K562 (cell line): ENCODE data around the gene CCDC78. TPM values are rescaled to one million over a fixed set of nuclear protein-coding genes. Genes with fewer than 3 reads are reported as not detected.

Source experiments
- ATAC-seq: fragments of 200-7000 bp; cut with Tn5 transposase; 3 replicates; pipeline ENCODE4 v1.9.1; 2020; ENCODE audit warnings: moderate library complexity
- Bru-seq: library from RNA; stranded (reverse); fragments of 400-500 nt; gene quantifications from one replicate; lab custom pipeline; 2021; lab: Mats Ljungman, UMichigan
- BruChase-seq, 2 experiments: library from RNA; stranded (reverse); fragments of 400-500 nt; gene quantifications; one replicate each; lab custom pipeline; 2021; lab: Mats Ljungman, UMichigan
- BruUV-seq: library from RNA; stranded (reverse); fragments of 400-500 nt; replicated peaks from 2 replicates; lab custom pipeline; 2021; lab: Mats Ljungman, UMichigan
- CTCF ChIA-PET: fragments of 300-600 bp; formaldehyde crosslinking; extraction: SDS; loops from one replicate; lab custom pipeline; 2021; ENCODE audit warnings: low intra/inter-chr PET ratio; lab: Yijun Ruan, JAX
- POLR2A ChIA-PET: fragments of 300-600, 350-650 bp; sonication (Branson Sonifier 250); formaldehyde crosslinking; extraction: SDS; loops from one replicate; lab custom pipeline; 2021; ENCODE audit warnings: antibody characterized with exemption, inconsistent platforms; lab: Yijun Ruan, JAX
- DNase-seq, 4 experiments: peaks; one replicate each; pipeline versions ENCODE4 v3.0.0 to v3.0.0-alpha.2; 2011 to 2018; ENCODE audit warnings: low spot score in 3 of 4, mixed read lengths in 3 of 4; ENCODE audit errors: extremely low read depth in 1 of 4
- FAIRE-seq: peaks from 2 replicates; lab custom pipeline; 2011; peaks lifted over from hg19 to GRCh38; lab: Jason Lieb, UNC
- H2AFZ ChIP-seq: 2 replicates; pipeline ENCODE4 v1.6.0; 2011; ENCODE audit warnings: low read depth, low read length, control low read depth, inconsistent platforms
- H3K27ac ChIP-seq: fragments of 200-600 bp; 3 replicates; pipeline ENCODE4 v1.8.0; 2011; ENCODE audit warnings: low read depth, mild to moderate bottlenecking, control low read depth, inconsistent platforms, low read length, moderate library complexity, mixed read lengths; ENCODE audit errors: extremely low read depth
- H3K27me3 ChIP-seq, 2 experiments: fragments of 300-600 bp in 1 of 2; 2 replicates in 1 of 2; 3 replicates in 1 of 2; pipeline versions ENCODE4 v1.6.0 to v1.8.0; 2011; ENCODE audit warnings: inconsistent platforms in 2 of 2, low read length in 2 of 2, mild to moderate bottlenecking in 1 of 2, mixed read lengths in 1 of 2, moderate library complexity in 1 of 2; ENCODE audit not compliant: control insufficient read depth in 2 of 2, insufficient read depth in 2 of 2
- H3K36me3 ChIP-seq: fragments of 300-600 bp; 3 replicates; pipeline ENCODE4 v1.8.0; 2011; ENCODE audit warnings: mild to moderate bottlenecking, low read length, inconsistent platforms; ENCODE audit not compliant: control insufficient read depth, insufficient read depth
- H3K4me1 ChIP-seq, 2 experiments: fragments of 200-600 bp in 1 of 2; replicated peaks in 1 of 2; 2 replicates in 1 of 2; 3 replicates in 1 of 2; pipeline versions ENCODE4 v1.5.1 to v1.8.0; 2011; ENCODE audit warnings: inconsistent platforms in 2 of 2, low read length in 2 of 2, mild to moderate bottlenecking in 1 of 2, mixed read lengths in 1 of 2, moderate library complexity in 1 of 2; ENCODE audit not compliant: control insufficient read depth in 2 of 2, insufficient read depth in 2 of 2
- H3K4me2 ChIP-seq: 2 replicates; pipeline ENCODE4 v1.6.1; 2011; ENCODE audit warnings: low read length, control low read depth, inconsistent platforms, mixed read lengths; ENCODE audit not compliant: insufficient read depth
- H3K4me3 ChIP-seq: fragments of 200-600 bp; sonication (generic), shearing (Covaris generic); 2 replicates; pipeline ENCODE4 v1.5.1; 2016; ENCODE audit warnings: control low read depth, inconsistent platforms
- H3K79me2 ChIP-seq: fragments of 200-600 bp; 3 replicates; pipeline ENCODE4 v1.8.0; 2011; ENCODE audit warnings: low read length, inconsistent platforms; ENCODE audit not compliant: control insufficient read depth, insufficient read depth
- H3K9ac ChIP-seq, 2 experiments: 2 replicates each; pipeline versions ENCODE4 v1.6.0 to v1.6.1; 2011; ENCODE audit warnings: low read depth in 2 of 2, low read length in 2 of 2, control low read depth in 1 of 2, inconsistent platforms in 1 of 2, mild to moderate bottlenecking in 1 of 2, mixed read lengths in 1 of 2; ENCODE audit not compliant: insufficient read depth in 1 of 2
- H3K9me1 ChIP-seq: one replicate; pipeline ENCODE4 v1.6.0; 2011; ENCODE audit warnings: inconsistent platforms, mild to moderate bottlenecking, low read length, moderate library complexity; ENCODE audit not compliant: control insufficient read depth, insufficient read depth
- H3K9me3 ChIP-seq: replicated peaks from 2 replicates; pipeline ENCODE4 v1.5.1; 2011; ENCODE audit warnings: low read depth, low read length, inconsistent platforms; ENCODE audit not compliant: control insufficient read depth, insufficient read depth
- H4K20me1 ChIP-seq: replicated peaks from 2 replicates; pipeline ENCODE4 v1.6.1; 2011; ENCODE audit warnings: low read length, inconsistent platforms, mixed read lengths; ENCODE audit not compliant: control insufficient read depth, insufficient read depth
- ESRRA ChIP-seq: fragments of 450-650 bp; IDR thresholded peaks from 2 replicates; pipeline ENCODE4 v1.6.1; 2014; ENCODE audit warnings: low read depth, mild to moderate bottlenecking, moderate library complexity, borderline replicate concordance
- PCBP1 ChIP-seq: fragments of 200-400 bp; formaldehyde crosslinking; IDR thresholded peaks from 2 replicates; pipeline ENCODE4 v1.6.1; 2018; ENCODE audit warnings: mild to moderate bottlenecking, low read depth, low read length; ENCODE audit not compliant: poor library complexity, severe bottlenecking
- RBM14 ChIP-seq: fragments of 200-400 bp; formaldehyde crosslinking; IDR thresholded peaks from 2 replicates; pipeline ENCODE4 v1.6.1; 2018; ENCODE audit warnings: low read depth, mild to moderate bottlenecking, low read length, moderate library complexity, borderline replicate concordance; ENCODE audit not compliant: insufficient read depth
- RBM15 ChIP-seq: fragments of 200-400 bp; formaldehyde crosslinking; IDR thresholded peaks from 2 replicates; pipeline ENCODE4 v1.6.1; 2018; ENCODE audit warnings: mild to moderate bottlenecking, low read length, moderate library complexity; ENCODE audit not compliant: insufficient read depth
- TAF1 ChIP-seq: IDR thresholded peaks from 2 replicates; pipeline ENCODE4 v1.6.1; 2011; ENCODE audit warnings: mild to moderate bottlenecking, low read length, moderate library complexity; ENCODE audit not compliant: insufficient read depth, control insufficient read depth, severe bottlenecking; ENCODE audit errors: extremely low read depth
- XRCC4 ChIP-seq: IDR thresholded peaks from one replicate; pipeline ENCODE4 v1.6.1; 2011; ENCODE audit not compliant: insufficient read depth, insufficient read length; ENCODE audit errors: extremely low read depth
- YY1 ChIP-seq, 3 experiments: IDR thresholded peaks; 2 replicates each; pipeline ENCODE4 v1.6.1; 2011; ENCODE audit warnings: low read length in 2 of 3, mild to moderate bottlenecking in 2 of 3, moderate library complexity in 2 of 3, borderline replicate concordance in 1 of 3, control low read depth in 1 of 3, low read depth in 1 of 3; ENCODE audit not compliant: insufficient read depth in 3 of 3, insufficient replicate concordance in 2 of 3, control insufficient read depth in 1 of 3, insufficient read length in 1 of 3; ENCODE audit errors: extremely low read depth in 1 of 3
- ZNF354B ChIP-seq: fragments of 250-450 bp; sonication (Bioruptor Pico); IDR thresholded peaks from 2 replicates; pipeline ENCODE4 v1.4.0; 2020
- ZNF436 ChIP-seq: fragments of 250-450, 450-650 bp; sonication (Bioruptor Pico); formaldehyde crosslinking; IDR thresholded peaks from 2 replicates; pipeline ENCODE4 v1.7.0; 2020; ENCODE audit warnings: mild to moderate bottlenecking
- ZNF75A ChIP-seq: fragments of 450-650 bp; formaldehyde crosslinking; IDR thresholded peaks from 2 replicates; pipeline ENCODE4 v1.4.0; 2020; ENCODE audit warnings: mild to moderate bottlenecking
- WGBS: fragments of 100-300 bp; shearing (Covaris generic); methylation state at CpG from one replicate; pipeline ENCODE4 v1.1.6; 2016; ENCODE audit warnings: low coverage, mixed read lengths; ENCODE audit not compliant: insufficient coverage; ENCODE audit errors: missing lambda C conversion rate; 5-methylcytosine and 5-hydroxymethylcytosine counted together
- in situ Hi-C: fragments of 300-500 bp; cut with MboI; formaldehyde crosslinking; loops from 4 replicates; pipeline ENCODE4 v1.15.0; 2018; ENCODE audit warnings: inconsistent platforms, mixed read lengths
- intact Hi-C: fragments of 100-400 bp; cut with micrococcal nuclease; formaldehyde crosslinking; loops from 2 replicates; pipeline ENCODE4 v1.14.2; 2022
- long read RNA-seq, 3 experiments: library from polyadenylated mRNA in 2 of 3; library from RNA in 1 of 3; unstranded in 2 of 3; stranded (forward) in 1 of 3; transcript quantifications; one replicate each; pipeline ENCODE4 v2.0.0, GENCODE V29; 2019 to 2022
- polyA minus RNA-seq, 3 experiments: library from RNA; depleted of rRNA, polyadenylated mRNA; stranded (reverse); fragments of >200 nt; gene quantifications; 2 replicates each; pipeline ENCODE4 v1.2.3, GENCODE V29; 2011
- polyA plus RNA-seq, 8 experiments: library from polyadenylated mRNA; depleted of rRNA in 4 of 8; stranded (reverse) in 5 of 8; unstranded in 3 of 8; fragments of >200 nt; fragmentation: Nextera tagmentation in 2 of 8; fragmentation: Illumina TruSeq in 1 of 8; extraction: Ambion mirVana in 2 of 8; extraction: Trizol in 1 of 8; gene quantifications; 2 replicates each; pipeline versions ENCODE4 v1.2.1 to v1.2.3, GENCODE V29; 2011 to 2014; ENCODE audit warnings: inconsistent platforms in 1 of 8, missing spikeins in 1 of 8
- total RNA-seq, 7 experiments: library from RNA; depleted of rRNA in 6 of 7; stranded (reverse); fragments of >200 nt in 6 of 7; fragmentation: Illumina TruSeq in 2 of 7; extraction: Trizol in 2 of 7; gene quantifications; 2 replicates each; pipeline versions ENCODE4 v1.2.1 to v1.2.3, GENCODE V29; 2011 to 2021; ENCODE audit warnings: low replicate concordance in 1 of 7
- TF ChIP-seq, protein P1 (sequence below): sonication (generic); formaldehyde crosslinking; IDR thresholded peaks from 2 replicates; pipeline ENCODE4 v1.8.0; 2022; ENCODE audit warnings: mild to moderate bottlenecking, missing genetic modification reagents
- TF ChIP-seq, protein P2 (sequence below): fragments of 450-650 bp; IDR thresholded peaks from 2 replicates; pipeline ENCODE4 v1.6.1; 2016; ENCODE audit warnings: borderline replicate concordance

The CCDC78 gene
- total RNA-seq (2011; cell fraction: chromatin; rRNA removed; ENCODE audit: low replicate concordance), result 12.8 and 51.1 TPM in 2 replicates
- 36.0 and 37.1 TPM in 2 replicates for total RNA-seq (2011; cell fraction: nucleolus; rRNA removed)
- 14.0 and 15.0 TPM in 2 replicates for total RNA-seq (2011; cell fraction: nucleoplasm; rRNA removed)
- total RNA-seq (2014; rRNA removed) (5.7 and 10.6 TPM in 2 replicates), total RNA-seq (2014; rRNA removed; fragmentation: Illumina TruSeq; extraction: Trizol) (0.57 and 0.76 TPM in 2 replicates), total RNA-seq (2015; rRNA removed; fragmentation: Illumina TruSeq; extraction: Trizol) (2.9 and 3.1 TPM in 2 replicates), total RNA-seq (2021) (13.4 and 14.4 TPM in 2 replicates), polyA plus RNA-seq (2011; rRNA removed) (3.0 and 5.9 TPM in 2 replicates), polyA plus RNA-seq (2014; fragmentation: Illumina TruSeq; extraction: Trizol) (2.6 and 2.8 TPM in 2 replicates), polyA plus RNA-seq (2014; fragmentation: Nextera tagmentation; extraction: Ambion mirVana) (under 1 TPM; 0.24 to 0.29 TPM), polyA plus RNA-seq (2014; rRNA removed) (17.7 and 20.6 TPM in 2 replicates), polyA minus RNA-seq (2011; rRNA and poly(A)+ RNA removed) (0.39 TPM in 2 replicates), Bru-seq, nascent RNA (percentile 45 among the genes with signal in this experiment), BruChase-seq, experiment 1, labeled RNA remaining after a 2-hour chase (percentile 29 among the genes with signal in this experiment), BruChase-seq, experiment 2, labeled RNA remaining after a 6-hour chase (percentile 46 among the genes with signal in this experiment)
- 2.5 and 5.1 TPM in 2 replicates for polyA plus RNA-seq (2011; cell fraction: cytosol; rRNA removed)
- 66.9 and 107 TPM in 2 replicates for polyA plus RNA-seq (2011; cell fraction: nucleus; rRNA removed)
- polyA plus RNA-seq (2012), result 6.2 and 9.5 TPM in 2 replicates
- polyA minus RNA-seq (2011; cell fraction: cytosol; rRNA and poly(A)+ RNA removed), result not detected in 2 replicates
- 8.8 and 8.9 TPM in 2 replicates for polyA minus RNA-seq (2011; cell fraction: nucleus; rRNA and poly(A)+ RNA removed)
- long read RNA-seq, experiment 1, partial matches to known transcripts, result 1 of 7 reads
- long read RNA-seq, experiment 1, other reads (novel, unspliced or antisense), result 5 of 7 reads
- long read RNA-seq, experiment 2, partial matches to known transcripts, result 1 of 2 reads
- long read RNA-seq, experiment 2, other reads (novel, unspliced or antisense), result 1 of 2 reads
- long read RNA-seq, experiment 3, result 0 reads

DNA sequence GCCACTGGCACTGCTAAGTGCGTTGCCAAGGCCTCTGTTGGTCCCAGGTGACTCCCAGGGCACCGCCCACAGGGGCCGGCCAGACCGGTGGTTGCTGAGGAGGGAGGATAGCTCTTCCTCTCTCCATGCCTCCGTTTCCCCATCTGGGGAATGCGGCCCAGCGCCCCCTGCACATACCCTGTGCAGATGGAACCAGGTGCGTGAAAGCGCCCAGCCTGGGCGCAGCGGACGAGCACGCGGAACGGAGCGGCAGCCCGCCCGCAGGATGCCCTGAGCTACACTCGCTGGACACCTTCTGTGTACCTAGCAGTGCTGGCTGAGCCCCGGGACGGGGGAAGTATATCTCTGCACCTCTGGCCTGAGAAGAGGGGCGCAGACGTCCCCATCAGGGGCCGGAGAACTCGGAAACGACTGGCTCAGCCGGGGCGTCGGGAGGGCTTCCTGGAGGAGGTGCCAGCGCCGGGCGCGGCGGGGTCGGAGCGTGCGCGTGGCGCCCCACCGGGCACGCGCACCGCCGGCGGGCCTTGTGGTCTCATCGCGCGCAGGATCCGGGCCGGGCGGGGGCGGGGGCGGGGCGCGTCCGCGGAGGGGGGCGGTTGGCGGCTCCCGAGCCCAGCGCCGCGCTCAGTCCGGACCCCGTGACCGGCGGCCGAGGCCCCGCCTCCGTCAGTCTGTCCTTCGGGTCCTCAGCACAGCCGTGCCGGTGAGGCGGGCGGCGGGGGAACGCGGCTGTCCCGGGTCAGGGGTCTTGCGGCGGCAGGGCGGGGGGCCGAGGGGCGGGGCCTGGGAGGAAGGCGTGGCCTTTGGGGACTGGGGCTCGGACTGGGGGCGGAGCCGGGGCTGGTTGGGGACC lies at the start of gene CCDC78, which contains the start of gene HAGHL:
Gene CCDC78, minus strand, starts transcription at position 6 of the 853 bp plus-strand sequence. CDS start 76 bp downstream, outside the sequence.
Gene HAGHL, plus strand, starts transcription at position 669 of the 853 bp plus-strand sequence. CDS start 404 bp downstream, outside the sequence.
- in situ Hi-C loops (no loop called here), intact Hi-C loops (no loop called here)
- H3K4me1 ChIP-seq, result peaks cover 15 to 97% of the 10 kb centered on the region in 2 experiments
- H3K9ac ChIP-seq, result peak within 1 kb of the TSS; percentile 90 to 100
- peak within 1 kb of the TSS; percentile 97 for H3K4me2 ChIP-seq
- no TSS peak for BruUV-seq
- WGBS, result 46% methylated on average over 22 of the region's 88 CpGs
- no peaks in the 10 kb centered on the region for H3K9me1 ChIP-seq
- peak within 1 kb of the TSS; percentile 33; the same call in 1 of the 2 replicates for H2AFZ ChIP-seq
- H3K27me3 ChIP-seq, result no peaks in the 10 kb centered on the region
- no peaks in the 10 kb centered on the region for H3K9me3 ChIP-seq
- CTCF ChIA-PET, result no interaction called here
- FAIRE-seq (no peak), ATAC-seq (peak; percentile 48), DNase-seq (peak; percentile 86 to 89 (median 87))
- H4K20me1 ChIP-seq, result no peaks in the 10 kb centered on the region; the same call in 1 of the 2 replicates
- H3K36me3 ChIP-seq, result peaks cover 37% of the 10 kb centered on the region; the same call in 1 of the 3 replicates
- H3K79me2 ChIP-seq, result peaks cover 43% of the 10 kb centered on the region
- H3K4me3 ChIP-seq, result peak within 1 kb of the TSS; percentile 80
- peak within 1 kb of the TSS; percentile 98 for H3K27ac ChIP-seq
- POLR2A ChIA-PET, result interaction anchor here (0.5 to 4.5 kb wide), 5 partner anchors 10 to 568 kb away, joined by 3 to 25 read pairs (median 5); partner anchors contain the start of gene METRN
- TF ChIP-seq, protein P1, sequence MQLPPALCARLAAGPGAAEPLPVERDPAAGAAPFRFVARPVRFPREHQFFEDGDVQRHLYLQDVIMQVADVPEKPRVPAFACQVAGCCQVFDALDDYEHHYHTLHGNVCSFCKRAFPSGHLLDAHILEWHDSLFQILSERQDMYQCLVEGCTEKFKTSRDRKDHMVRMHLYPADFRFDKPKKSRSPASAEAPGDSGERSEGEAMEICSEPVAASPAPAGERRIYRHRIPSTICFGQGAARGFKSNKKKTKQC (CRISPR knock-in tag), result peak; percentile 36; the same call in 1 of the 2 replicates
- TF ChIP-seq YY1 (IDR thresholded peaks at IDR 0.05; ENCODE audit: borderline replicate concordance in 1 of 3, control insufficient read depth in 1 of 3, extremely low read depth in 1 of 3, insufficient read depth in 3 of 3, insufficient read length in 1 of 3, insufficient replicate concordance in 2 of 3, low read depth in 1 of 3, low read length in 2 of 3) (peak in 1 of 3 experiments; percentile 12), PCBP1 (peak; percentile 52), RBM14 (no peak), ZNF354B (CRISPR knock-in tag) (no peak), ZNF75A (CRISPR knock-in tag) (no peak), RBM15 (no peak), ESRRA (no peak), XRCC4 (no peak), ZNF436 (CRISPR knock-in tag) (peak; percentile 97), TAF1 (peak; percentile 33)
- TF ChIP-seq, protein P2, sequence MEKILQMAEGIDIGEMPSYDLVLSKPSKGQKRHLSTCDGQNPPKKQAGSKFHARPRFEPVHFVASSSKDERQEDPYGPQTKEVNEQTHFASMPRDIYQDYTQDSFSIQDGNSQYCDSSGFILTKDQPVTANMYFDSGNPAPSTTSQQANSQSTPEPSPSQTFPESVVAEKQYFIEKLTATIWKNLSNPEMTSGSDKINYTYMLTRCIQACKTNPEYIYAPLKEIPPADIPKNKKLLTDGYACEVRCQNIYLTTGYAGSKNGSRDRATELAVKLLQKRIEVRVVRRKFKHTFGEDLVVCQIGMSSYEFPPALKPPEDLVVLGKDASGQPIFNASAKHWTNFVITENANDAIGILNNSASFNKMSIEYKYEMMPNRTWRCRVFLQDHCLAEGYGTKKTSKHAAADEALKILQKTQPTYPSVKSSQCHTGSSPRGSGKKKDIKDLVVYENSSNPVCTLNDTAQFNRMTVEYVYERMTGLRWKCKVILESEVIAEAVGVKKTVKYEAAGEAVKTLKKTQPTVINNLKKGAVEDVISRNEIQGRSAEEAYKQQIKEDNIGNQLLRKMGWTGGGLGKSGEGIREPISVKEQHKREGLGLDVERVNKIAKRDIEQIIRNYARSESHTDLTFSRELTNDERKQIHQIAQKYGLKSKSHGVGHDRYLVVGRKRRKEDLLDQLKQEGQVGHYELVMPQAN, result no peak
